Measurements from ENCODE around the gene FXYD4. TPM values are rescaled to one million over a fixed set of nuclear protein-coding genes. Genes with fewer than 3 reads are reported as not detected.
A peak's percentile ranks its signal among the peaks of the same experiment; 100 is the strongest.

Gene FXYD4
- total RNA-seq, 1 experiment from 2014 or later, result not detected

- peak overlapping the region; percentile 99 for H3K27ac Mint-ChIP-seq (ENCODE audit: low read depth, unreplicated experiment)
- intact Hi-C loops (cut with micrococcal nuclease), result loop anchor here (1.0 kb wide), 1 partner anchor 10 kb away; no protein-coding TSS in a partner anchor
- CTCF ChIA-PET, result interaction anchor here (0.6 to 1.4 kb wide), 9 partner anchors 14 to 50 kb away, joined by 3 to 5 read pairs (median 3); no protein-coding TSS in a partner anchor
Measured at GRCh38 chr10:43407576-43408330, 36.3 kb downstream of the FXYD4 start.

GRCh38 chr10:43408331-43408709 is 36.9 kb downstream of the FXYD4 start:
- peak overlapping the region; percentile 99 for H3K27ac Mint-ChIP-seq (ENCODE audit: low read depth, unreplicated experiment)
- H3K4me3 Mint-ChIP-seq (ENCODE audit: unreplicated experiment), result peak overlapping the region; percentile 89
- BruUV-seq (replicated peaks), result no TSS peak
- no peak for DNase-seq (ENCODE audit: unreplicated experiment)
- ChIA-PET CTCF (interaction anchor here (0.8 to 1.4 kb wide), 2 partner anchors 13 to 49 kb away, joined by 4 to 5 read pairs; no protein-coding TSS in a partner anchor), POLR2A (interaction anchor here (0.6 to 8.8 kb wide), 9 partner anchors 11 to 271 kb away, joined by 3 to 169 read pairs (median 11); partner anchors contain the start of genes CSGALNACT2 and ZNF487)
- intact Hi-C loops (cut with micrococcal nuclease), result loop anchor here (1.0 kb wide), 1 partner anchor 11 kb away; no protein-coding TSS in a partner anchor
- peaks cover 36% of the 10 kb centered on the region for H3K36me3 Mint-ChIP-seq (ENCODE audit: insufficient read depth, unreplicated experiment)
- TF ChIP-seq, protein P1, sequence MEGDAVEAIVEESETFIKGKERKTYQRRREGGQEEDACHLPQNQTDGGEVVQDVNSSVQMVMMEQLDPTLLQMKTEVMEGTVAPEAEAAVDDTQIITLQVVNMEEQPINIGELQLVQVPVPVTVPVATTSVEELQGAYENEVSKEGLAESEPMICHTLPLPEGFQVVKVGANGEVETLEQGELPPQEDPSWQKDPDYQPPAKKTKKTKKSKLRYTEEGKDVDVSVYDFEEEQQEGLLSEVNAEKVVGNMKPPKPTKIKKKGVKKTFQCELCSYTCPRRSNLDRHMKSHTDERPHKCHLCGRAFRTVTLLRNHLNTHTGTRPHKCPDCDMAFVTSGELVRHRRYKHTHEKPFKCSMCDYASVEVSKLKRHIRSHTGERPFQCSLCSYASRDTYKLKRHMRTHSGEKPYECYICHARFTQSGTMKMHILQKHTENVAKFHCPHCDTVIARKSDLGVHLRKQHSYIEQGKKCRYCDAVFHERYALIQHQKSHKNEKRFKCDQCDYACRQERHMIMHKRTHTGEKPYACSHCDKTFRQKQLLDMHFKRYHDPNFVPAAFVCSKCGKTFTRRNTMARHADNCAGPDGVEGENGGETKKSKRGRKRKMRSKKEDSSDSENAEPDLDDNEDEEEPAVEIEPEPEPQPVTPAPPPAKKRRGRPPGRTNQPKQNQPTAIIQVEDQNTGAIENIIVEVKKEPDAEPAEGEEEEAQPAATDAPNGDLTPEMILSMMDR (IDR thresholded peaks at IDR 0.05; ENCODE audit: unreplicated experiment), result no peak
- no peaks in the 10 kb centered on the region for H3K27me3 Mint-ChIP-seq (ENCODE audit: insufficient read depth, unreplicated experiment)
- H3K4me1 Mint-ChIP-seq (ENCODE audit: insufficient read depth, unreplicated experiment), result peaks cover 19% of the 10 kb centered on the region
- H3K9me3 Mint-ChIP-seq (ENCODE audit: unreplicated experiment), result no peaks in the 10 kb centered on the region

More at GRCh38 chr10:43407576-43408330, 36.3 kb downstream of the FXYD4 start:
- BruUV-seq (replicated peaks), result TSS peak; percentile 37
- POLR2A ChIA-PET, result interaction anchor here (0.6 to 8.8 kb wide), 18 partner anchors 11 to 1200 kb away, joined by 3 to 169 read pairs (median 5); partner anchors contain the start of genes CSGALNACT2 and ZNF487
- H3K27me3 Mint-ChIP-seq (ENCODE audit: insufficient read depth, unreplicated experiment), result no peaks in the 10 kb centered on the region
- TF ChIP-seq, protein P1 (IDR thresholded peaks at IDR 0.05; ENCODE audit: unreplicated experiment), result no peak
- H3K9me3 Mint-ChIP-seq (ENCODE audit: unreplicated experiment), result no peaks in the 10 kb centered on the region
- peak overlapping the region; percentile 89 for H3K4me3 Mint-ChIP-seq (ENCODE audit: unreplicated experiment)
- peaks cover 24% of the 10 kb centered on the region for H3K4me1 Mint-ChIP-seq (ENCODE audit: insufficient read depth, unreplicated experiment)
- H3K36me3 Mint-ChIP-seq (ENCODE audit: insufficient read depth, unreplicated experiment), result peaks cover 42% of the 10 kb centered on the region
- DNase-seq (ENCODE audit: unreplicated experiment), result peak; percentile 94

- intact Hi-C loops (cut with micrococcal nuclease), result loop anchor here (1.0 kb wide), 2 partner anchors 12 to 28 kb away; partner anchors contain the start of gene ZNF487
- Mint-ChIP-seq H3K4me3 (ENCODE audit: unreplicated experiment) (peak within 1 kb of the TSS; percentile 89), H3K9me3 (ENCODE audit: unreplicated experiment) (no peaks in the 10 kb centered on the region), H3K36me3 (ENCODE audit: insufficient read depth, unreplicated experiment) (peaks cover 31% of the 10 kb centered on the region), H3K27ac (ENCODE audit: low read depth, unreplicated experiment) (peak within 1 kb of the TSS; percentile 99), H3K27me3 (ENCODE audit: insufficient read depth, unreplicated experiment) (no peaks in the 10 kb centered on the region), H3K4me1 (ENCODE audit: insufficient read depth, unreplicated experiment) (peaks cover 17% of the 10 kb centered on the region)
- ChIA-PET POLR2A (interaction anchor here (0.6 to 8.8 kb wide), 19 partner anchors 11 to 1219 kb away, joined by 3 to 169 read pairs (median 4); partner anchors contain the start of genes CSGALNACT2 and ZNF487), CTCF (interaction anchor here (0.6 to 1.4 kb wide), 4 partner anchors 8 to 29 kb away, joined by 3 to 5 read pairs (median 4); no protein-coding TSS in a partner anchor)
- DNase-seq (ENCODE audit: unreplicated experiment), result peak; percentile 94
- TF ChIP-seq, protein P1 (IDR thresholded peaks at IDR 0.05; ENCODE audit: unreplicated experiment), result no peak
- no TSS peak for BruUV-seq (replicated peaks)
Measured at GRCh38 chr10:43408710-43409384, 37.4 kb downstream of the FXYD4 start, which contains the start of gene HNRNPF. Gene HNRNPF (minus strand): TSS chr10:43409186. CDS start chr10:43387884, 21,302 bp downstream.

Data from MCF 10A (cell line).